ENCODE measurements around the gene TBCD. TPM values are rescaled to one million over a fixed set of nuclear protein-coding genes. Genes with fewer than 3 reads are reported as not detected.
"Not testable (repeated sequence)": the region's sequence is repeated elsewhere in the genome, so short reads cannot be mapped to it uniquely, and the experiment has no call there.

TBCD gene
- total and polyA plus RNA-seq, 9 of the 15 experiments (the other 6 are each of a cell fraction or from before 2014, with no cell fraction given): 8.9 to 98.5 (median 28.0) TPM

- TF ChIP-seq ZBTB49 (CRISPR knock-in tag; IDR thresholded peaks at IDR 0.05; ENCODE audit: borderline replicate concordance) (no peak), TAL1 (IDR thresholded peaks at IDR 0.05) (no peak), ZNF695 (CRISPR knock-in tag; IDR thresholded peaks at IDR 0.05) (no peak), CHCHD3 (CRISPR knock-in tag; IDR thresholded peaks at IDR 0.05) (no peak), ZNF785 (CRISPR knock-in tag; IDR thresholded peaks at IDR 0.05) (no peak)
These were observed 215.6 kb downstream of the TBCD start (continued) for GRCh38 chr17:82967268-82968032.

GRCh38 chr17:82968033-82968841 is 216.4 kb downstream of the TBCD start:
- intact Hi-C loops (cut with micrococcal nuclease); in situ Hi-C loops (cut with MboI); POLR2A ChIA-PET; H2AFZ ChIP-seq (ENCODE audit: low read depth, low read length); H3K9ac ChIP-seq (ENCODE audit: insufficient read depth in 1 of 2, low read depth in 2 of 2, low read length in 2 of 2); H3K36me3 ChIP-seq (ENCODE audit: control insufficient read depth, insufficient read depth, low read length); H4K20me1 ChIP-seq (replicated peaks; ENCODE audit: control insufficient read depth, insufficient read depth, low read length); H3K4me3 ChIP-seq; H3K9me1 ChIP-seq (ENCODE audit: control insufficient read depth, insufficient read depth, low read length); H3K9me3 ChIP-seq (replicated peaks; ENCODE audit: control insufficient read depth, insufficient read depth, low read depth, low read length); ATAC-seq; DNase-seq (ENCODE audit: extremely low read depth in 1 of 4, low spot score in 3 of 4); H3K4me1 ChIP-seq (replicated peaks in 1 of 2; ENCODE audit: control insufficient read depth in 2 of 2, insufficient read depth in 2 of 2, low read length in 2 of 2); H3K4me2 ChIP-seq (ENCODE audit: insufficient read depth, low read length); H3K27ac ChIP-seq (ENCODE audit: extremely low read depth, low read depth, low read length); BruUV-seq (replicated peaks); CTCF ChIA-PET (ENCODE audit: low intra/inter-chr PET ratio); FAIRE-seq; H3K27me3 ChIP-seq (ENCODE audit: control insufficient read depth in 2 of 2, insufficient read depth in 2 of 2, low read length in 2 of 2); H3K79me2 ChIP-seq (ENCODE audit: control insufficient read depth, insufficient read depth, low read length): not testable (repeated sequence)
- WGBS (ENCODE audit: insufficient coverage, low coverage, missing lambda C conversion rate): 64% methylated on average over 24 of the region's 33 CpGs
